Frontal cortex (tissue), 4 donors: Measurements from ENCODE around the gene SRSF9. TPM values are rescaled to one million over a fixed set of nuclear protein-coding genes. Genes with fewer than 3 reads are reported as not detected.
"Not testable (repeated sequence)": the region's sequence is repeated elsewhere in the genome, so short reads cannot be mapped to it uniquely, and the experiment has no call there.

Source experiments
- DNase-seq, 2 donors: peaks; one replicate each; pipeline ENCODE4 v3.0.0; 2012; ENCODE audit warnings: low spot score in 2 of 2
- FAIRE-seq: peaks from 2 replicates; lab custom pipeline; 2012; peaks lifted over from hg19 to GRCh38; lab: Jason Lieb, UNC
- total RNA-seq: library from RNA; depleted of rRNA; stranded (reverse); fragments of >200 nt; gene quantifications from one replicate; pipeline ENCODE4 v1.2.3, GENCODE V29; 2014
- donor health status: control.
- donor health status: control.
- donor health status: control.

SRSF9 gene
- total RNA-seq, 1 donor from 2014 or later, result 92.5 TPM

- DNase-seq, result no peak
These were observed 12.4 kb downstream of the SRSF9 start for GRCh38 chr12:120457133-120457532.

GRCh38 chr12:120455302-120455701 lies 14.2 kb downstream of the SRSF9 start:
- no peak for DNase-seq
- FAIRE-seq, result no peak

More at GRCh38 chr12:120457133-120457532, 12.4 kb downstream of the SRSF9 start:
- no peak for FAIRE-seq

DNA sequence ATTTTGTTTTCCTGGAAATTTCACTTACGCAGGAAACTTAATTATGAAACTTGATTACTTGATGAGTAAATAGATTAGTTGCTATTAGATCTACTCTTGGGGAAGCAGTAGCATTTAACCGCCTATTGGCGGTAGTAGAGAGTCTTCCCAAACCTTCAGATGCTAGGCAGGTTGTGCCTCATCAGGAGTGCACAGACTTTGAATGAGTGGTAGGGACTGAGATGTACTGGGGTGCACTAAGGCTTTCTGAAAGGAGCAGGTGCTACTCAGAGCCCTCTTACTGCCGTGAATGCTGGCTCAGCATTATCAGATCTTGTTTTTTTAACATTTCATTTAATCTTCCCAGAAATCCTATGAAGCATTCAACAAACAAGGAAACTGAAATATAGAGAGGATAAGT lies 15.6 kb downstream of the SRSF9 start:
- no peak for DNase-seq
- FAIRE-seq, result no peak

DNA sequence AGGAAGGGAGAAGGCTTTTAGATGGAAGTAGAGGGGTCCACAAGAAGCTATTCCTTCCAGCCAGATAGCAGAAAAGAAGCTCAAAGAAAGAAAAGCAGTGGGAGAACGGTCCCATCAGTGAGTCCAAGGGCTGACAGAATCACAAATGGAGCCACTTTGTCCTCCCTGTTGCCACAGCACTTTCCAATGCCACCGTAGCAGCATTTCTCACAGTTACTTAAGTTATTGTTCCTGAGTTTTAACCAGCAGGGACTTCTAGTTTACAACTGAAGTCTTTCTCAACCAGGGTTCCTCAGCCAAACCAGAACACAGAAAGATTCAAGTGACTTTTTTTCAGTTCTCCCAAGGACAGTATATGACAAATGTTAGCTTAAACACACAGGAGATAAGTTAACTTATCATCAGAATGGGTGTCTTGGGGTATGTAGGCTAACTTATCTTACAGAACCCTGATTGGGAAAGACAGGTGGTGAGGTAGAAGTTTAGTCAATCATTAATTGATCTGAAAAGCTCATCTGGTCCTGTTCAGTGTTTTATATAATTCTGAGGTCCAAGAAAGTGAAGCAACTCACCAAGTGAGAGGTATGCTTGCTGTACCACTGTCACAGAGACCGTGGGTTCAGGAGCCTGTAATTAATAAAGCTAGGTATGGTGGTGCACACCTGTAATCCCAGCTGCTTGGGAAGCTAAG lies 16.3 kb downstream of the SRSF9 start:
- FAIRE-seq (no peak), DNase-seq (no peak)

DNA sequence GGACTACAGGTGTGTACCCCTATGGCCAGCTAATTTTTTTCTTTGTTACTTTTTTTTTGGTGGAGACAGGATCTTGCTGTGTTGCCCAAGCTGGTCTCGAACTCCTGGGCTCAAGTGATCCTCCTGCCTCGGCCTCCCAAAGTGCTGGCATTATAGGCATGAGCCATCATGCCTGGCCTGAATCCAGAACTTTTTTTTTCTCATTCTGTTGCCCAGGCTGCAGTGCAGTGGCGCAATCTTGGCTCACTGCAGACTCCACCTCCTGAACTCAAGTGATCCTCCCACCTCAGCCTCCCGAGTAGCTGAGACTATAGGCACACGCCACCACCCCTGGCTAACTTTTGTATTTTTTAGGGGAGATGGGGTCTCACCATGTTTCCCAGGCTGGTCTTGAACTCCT lies 17.0 kb downstream of the SRSF9 start:
- not testable (repeated sequence) for DNase-seq

DNA sequence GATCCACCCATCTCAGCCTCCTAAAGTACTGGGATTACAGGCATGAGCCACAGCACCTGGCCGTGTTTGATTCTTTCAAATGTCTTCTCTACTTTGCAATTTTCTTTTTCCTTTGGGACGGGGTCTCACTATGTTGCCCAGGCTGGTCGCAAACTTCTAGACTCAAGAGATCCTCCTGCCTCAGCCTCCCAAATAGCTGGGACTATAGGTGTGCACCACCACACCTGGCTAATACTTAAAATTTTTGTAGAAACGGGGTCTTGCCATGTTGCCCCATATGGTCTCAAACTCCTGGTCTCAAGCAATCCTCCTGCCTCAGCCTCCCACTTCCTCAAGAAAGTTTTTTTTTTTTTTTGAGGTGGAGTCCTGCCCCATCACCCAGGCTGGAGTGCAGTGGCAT lies 21.6 kb downstream of the SRSF9 start:
- DNase-seq (no peak), FAIRE-seq (no peak)

More for the DNA sequence above, 17.0 kb downstream of the SRSF9 start:
- not testable (repeated sequence) for FAIRE-seq

DNA sequence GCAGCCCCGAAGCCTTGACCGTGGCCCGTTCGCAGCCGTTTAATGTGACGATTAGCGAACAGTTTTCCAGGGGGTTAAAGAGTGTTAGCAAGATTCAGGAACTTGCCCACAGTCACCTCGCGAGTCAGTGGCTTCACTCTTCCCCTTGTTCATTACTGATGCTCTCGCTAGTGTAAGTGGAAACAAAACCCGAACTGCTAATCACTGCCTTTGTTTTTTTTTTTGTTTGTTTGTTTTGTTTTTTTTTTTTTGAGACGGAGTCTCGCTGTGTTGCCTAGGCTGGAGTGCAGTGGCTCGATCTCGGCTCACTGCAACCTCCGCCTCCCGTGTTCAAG lies 22.7 kb downstream of the SRSF9 start:
- not testable (repeated sequence) for DNase-seq, FAIRE-seq

- FAIRE-seq, result no peak
- peak; percentile 76 to 83 for DNase-seq
These were observed 23.4 kb downstream of the SRSF9 start, which contains the start of the genes GATC and TRIAP1 for GRCh38 chr12:120445911-120446843. GATC (plus strand) TSS chr12:120446444; CDS start chr12:120446481, 37 bp downstream. TRIAP1 (minus strand) TSS chr12:120446384; CDS start chr12:120446372, 12 bp downstream.

- DNase-seq, result no peak
- no peak for FAIRE-seq
These were observed 24.9 kb downstream of the SRSF9 start for GRCh38 chr12:120444676-120445075.

DNA sequence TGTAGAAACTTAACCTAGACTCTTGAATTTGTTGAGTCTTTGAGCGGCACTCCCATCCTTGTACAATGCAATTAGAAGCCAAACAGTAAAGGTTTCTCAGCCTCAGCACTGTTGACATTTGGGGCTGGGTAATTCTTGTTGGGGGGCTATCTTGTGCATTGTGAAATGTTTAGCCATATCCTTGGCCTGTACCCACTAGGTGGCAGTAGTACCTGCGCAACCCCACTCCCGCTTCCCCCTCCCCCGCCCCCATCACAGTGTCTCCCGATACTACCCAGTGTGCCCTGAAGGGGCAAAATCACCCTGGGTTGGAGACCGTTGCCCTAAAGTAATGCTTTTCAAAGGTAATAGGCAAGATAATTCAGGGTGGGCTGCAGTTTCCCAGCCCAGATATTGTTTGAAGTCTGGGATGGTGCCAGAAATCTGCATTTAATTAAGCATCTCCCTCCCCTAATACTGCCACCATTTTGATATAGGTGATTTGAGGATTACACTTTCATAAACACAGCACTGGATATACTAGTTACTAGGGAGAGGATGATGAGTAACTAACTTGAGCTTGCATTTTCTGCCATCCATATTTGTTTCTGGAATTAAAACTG lies 29.8 kb downstream of the SRSF9 start:
- DNase-seq (peak; percentile 35 to 61), FAIRE-seq (no peak)

- no peak for FAIRE-seq
These were observed 30.9 kb downstream of the SRSF9 start for GRCh38 chr12:120438495-120439198.

GRCh38 chr12:120437735-120438494 lies 31.6 kb downstream of the SRSF9 start, which contains the start of gene COX6A1:
COX6A1 (plus strand) TSS chr12:120438113; CDS start chr12:120438127, 14 bp downstream.
- DNase-seq, result peak; percentile 88 to 92
- FAIRE-seq, result no peak

More at GRCh38 chr12:120438495-120439198, 30.9 kb downstream of the SRSF9 start:
- DNase-seq, result no peak

GRCh38 chr12:120432772-120433525 lies 36.6 kb downstream of the SRSF9 start:
- no peak for FAIRE-seq
- DNase-seq, result no peak

GRCh38 chr12:120429368-120429767 lies 40.2 kb downstream of the SRSF9 start:
- no peak for FAIRE-seq
- DNase-seq, result no peak

- no peak for DNase-seq
- FAIRE-seq, result no peak
These were observed 40.8 kb downstream of the SRSF9 start for GRCh38 chr12:120428597-120429229.

- DNase-seq (no peak), FAIRE-seq (no peak)
These were observed 43.8 kb downstream of the SRSF9 start for GRCh38 chr12:120425797-120426196.

DNA sequence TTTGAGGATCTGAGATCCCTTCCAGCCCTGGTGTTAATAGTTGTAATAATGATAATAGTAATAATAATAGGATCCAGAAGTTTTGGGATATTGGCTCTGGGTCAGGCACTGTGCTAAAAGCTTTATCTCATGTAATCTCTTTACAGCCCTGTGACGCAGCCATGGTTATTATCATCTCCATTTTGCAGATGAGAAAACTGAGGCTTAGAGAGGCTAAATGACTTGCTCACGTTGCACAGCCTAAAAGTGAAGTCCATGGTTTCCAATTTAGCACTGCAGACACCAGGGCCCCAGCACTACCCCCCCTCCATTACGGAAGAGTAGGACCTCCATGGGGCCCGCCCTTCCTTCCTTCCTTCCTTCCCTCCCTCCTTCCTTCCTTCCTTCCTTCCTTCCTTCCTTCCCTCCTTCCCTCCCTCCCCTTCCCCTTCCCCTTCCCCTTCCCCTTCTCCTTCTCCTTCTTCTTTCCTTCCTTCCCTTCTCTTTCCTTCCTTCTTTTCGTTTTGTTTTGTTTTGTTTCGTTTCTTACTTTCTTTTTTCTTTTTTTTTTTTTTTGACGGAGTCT lies 46.6 kb downstream of the SRSF9 start:
- FAIRE-seq, result no peak
- DNase-seq, result no peak
